Smooth muscle cell (in vitro differentiated cells): ENCODE results near the gene ATAD5. TPM values are rescaled to one million over a fixed set of nuclear protein-coding genes. Genes with fewer than 3 reads are reported as not detected.

Experiments
- DNase-seq: peaks from one replicate; lab custom pipeline; 2025; ENCODE audit not compliant: unreplicated experiment; lab: John Stamatoyannopoulos, UW
- H2AFZ ChIP-seq: fragments of 200-600 bp; sonication (generic); 2 replicates; pipeline ENCODE4 v1.6.0; 2016; ENCODE audit warnings: antibody characterized with exemption, low read depth, mild to moderate bottlenecking
- H3F3A ChIP-seq: fragments of 200-600 bp; sonication (generic); 2 replicates; pipeline ENCODE4 v1.6.0; 2017; ENCODE audit warnings: antibody characterized with exemption, low read depth
- H3K27ac ChIP-seq: fragments of 200-600 bp; sonication (generic); 2 replicates; pipeline ENCODE4 v1.5.1; 2016; ENCODE audit warnings: low read depth, mild to moderate bottlenecking
- H3K27me3 ChIP-seq: fragments of 200-600 bp; sonication (generic); 2 replicates; pipeline ENCODE4 v1.6.1; 2016; ENCODE audit warnings: low read depth, mild to moderate bottlenecking
- H3K36me3 ChIP-seq: fragments of 200-600 bp; sonication (generic); 2 replicates; pipeline ENCODE4 v1.5.1; 2016; ENCODE audit warnings: low read depth
- H3K4me1 ChIP-seq: fragments of 200-600 bp; sonication (generic); 2 replicates; pipeline ENCODE4 v1.5.1; 2016; ENCODE audit warnings: low read depth
- H3K4me2 ChIP-seq: fragments of 200-600 bp; sonication (generic); 2 replicates; pipeline ENCODE4 v1.6.0; 2016; ENCODE audit warnings: mild to moderate bottlenecking
- H3K4me3 ChIP-seq: fragments of 200-600 bp; sonication (generic); 2 replicates; pipeline ENCODE4 v1.5.1; 2016; ENCODE audit warnings: mild to moderate bottlenecking
- H3K79me2 ChIP-seq: fragments of 200-600 bp; sonication (generic); 2 replicates; pipeline ENCODE4 v1.6.0; 2016; ENCODE audit warnings: low read depth, mild to moderate bottlenecking
- H3K9ac ChIP-seq: fragments of 200-600 bp; sonication (generic); 2 replicates; pipeline ENCODE4 v1.6.0; 2016; ENCODE audit warnings: low read depth
- H3K9me3 ChIP-seq: fragments of 200-600 bp; sonication (generic); replicated peaks from 2 replicates; pipeline ENCODE4 v1.5.1; 2016; ENCODE audit warnings: low read depth
- H4K20me1 ChIP-seq: fragments of 200-600 bp; sonication (generic); 2 replicates; pipeline ENCODE4 v1.6.0; 2016; ENCODE audit warnings: low read depth
- WGBS: methylation state at CpG from one replicate; pipeline ENCODE4 v1.1.7; 2016; ENCODE audit warnings: low lambda C conversion rate; 5-methylcytosine and 5-hydroxymethylcytosine counted together
- polyA plus RNA-seq: library from polyadenylated mRNA; unstranded; fragments of >200 nt; fragmentation: Nextera tagmentation; extraction: Ambion mirVana; gene quantifications from 2 replicates; pipeline ENCODE4 v1.2.1, GENCODE V29; 2016
- total RNA-seq: library from RNA; depleted of rRNA; stranded (reverse); fragments of >200 nt; gene quantifications from 2 replicates; pipeline ENCODE4 v1.2.3, GENCODE V29; 2014
- TF ChIP-seq, protein P1 (sequence below): fragments of 200-600 bp; sonication (generic); IDR thresholded peaks from 2 replicates; pipeline ENCODE4 v1.5.1; 2017; ENCODE audit warnings: borderline replicate concordance, mild to moderate bottlenecking, antibody characterized with exemption; ENCODE audit not compliant: insufficient read depth, poor library complexity, severe bottlenecking

ATAD5 gene, protein sequence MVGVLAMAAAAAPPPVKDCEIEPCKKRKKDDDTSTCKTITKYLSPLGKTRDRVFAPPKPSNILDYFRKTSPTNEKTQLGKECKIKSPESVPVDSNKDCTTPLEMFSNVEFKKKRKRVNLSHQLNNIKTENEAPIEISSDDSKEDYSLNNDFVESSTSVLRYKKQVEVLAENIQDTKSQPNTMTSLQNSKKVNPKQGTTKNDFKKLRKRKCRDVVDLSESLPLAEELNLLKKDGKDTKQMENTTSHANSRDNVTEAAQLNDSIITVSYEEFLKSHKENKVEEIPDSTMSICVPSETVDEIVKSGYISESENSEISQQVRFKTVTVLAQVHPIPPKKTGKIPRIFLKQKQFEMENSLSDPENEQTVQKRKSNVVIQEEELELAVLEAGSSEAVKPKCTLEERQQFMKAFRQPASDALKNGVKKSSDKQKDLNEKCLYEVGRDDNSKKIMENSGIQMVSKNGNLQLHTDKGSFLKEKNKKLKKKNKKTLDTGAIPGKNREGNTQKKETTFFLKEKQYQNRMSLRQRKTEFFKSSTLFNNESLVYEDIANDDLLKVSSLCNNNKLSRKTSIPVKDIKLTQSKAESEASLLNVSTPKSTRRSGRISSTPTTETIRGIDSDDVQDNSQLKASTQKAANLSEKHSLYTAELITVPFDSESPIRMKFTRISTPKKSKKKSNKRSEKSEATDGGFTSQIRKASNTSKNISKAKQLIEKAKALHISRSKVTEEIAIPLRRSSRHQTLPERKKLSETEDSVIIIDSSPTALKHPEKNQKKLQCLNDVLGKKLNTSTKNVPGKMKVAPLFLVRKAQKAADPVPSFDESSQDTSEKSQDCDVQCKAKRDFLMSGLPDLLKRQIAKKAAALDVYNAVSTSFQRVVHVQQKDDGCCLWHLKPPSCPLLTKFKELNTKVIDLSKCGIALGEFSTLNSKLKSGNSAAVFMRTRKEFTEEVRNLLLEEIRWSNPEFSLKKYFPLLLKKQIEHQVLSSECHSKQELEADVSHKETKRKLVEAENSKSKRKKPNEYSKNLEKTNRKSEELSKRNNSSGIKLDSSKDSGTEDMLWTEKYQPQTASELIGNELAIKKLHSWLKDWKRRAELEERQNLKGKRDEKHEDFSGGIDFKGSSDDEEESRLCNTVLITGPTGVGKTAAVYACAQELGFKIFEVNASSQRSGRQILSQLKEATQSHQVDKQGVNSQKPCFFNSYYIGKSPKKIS (N-terminal part only)
- 3.5 and 4.7 TPM in 2 replicates for total RNA-seq
- 2.1 and 2.6 TPM in 2 replicates for polyA plus RNA-seq

- no peak within 1 kb of the TSS for H3K27ac ChIP-seq
- WGBS: 1% methylated on average over 59 of the region's 59 CpGs
These were observed at the start of gene ATAD5 for GRCh38 chr17:30831663-30832437. Gene ATAD5, plus strand, starts transcription at chr17:30831966. Its CDS starts 382 bp downstream, at chr17:30832348.

GRCh38 chr17:30782206-30782605, 49.6 kb upstream of the ATAD5 start:
- no peak for DNase-seq
- Histone ChIP-seq H3K79me2 (no peaks in the 10 kb centered on the region), H3K4me1 (no peaks in the 10 kb centered on the region), H3K9me3 (no peaks in the 10 kb centered on the region), H3K4me2 (no peak overlapping the region), H3K4me3 (no peak overlapping the region), H3K27me3 (no peaks in the 10 kb centered on the region), H2AFZ (no peak overlapping the region), H3K27ac (peak overlapping the region; percentile 24), H3K36me3 (peaks cover 4% of the 10 kb centered on the region), H4K20me1 (no peaks in the 10 kb centered on the region), H3F3A (peaks cover 6% of the 10 kb centered on the region), H3K9ac (no peak overlapping the region)
- 95% methylated on average over 2 of the region's 2 CpGs for WGBS
- TF ChIP-seq, protein P1, sequence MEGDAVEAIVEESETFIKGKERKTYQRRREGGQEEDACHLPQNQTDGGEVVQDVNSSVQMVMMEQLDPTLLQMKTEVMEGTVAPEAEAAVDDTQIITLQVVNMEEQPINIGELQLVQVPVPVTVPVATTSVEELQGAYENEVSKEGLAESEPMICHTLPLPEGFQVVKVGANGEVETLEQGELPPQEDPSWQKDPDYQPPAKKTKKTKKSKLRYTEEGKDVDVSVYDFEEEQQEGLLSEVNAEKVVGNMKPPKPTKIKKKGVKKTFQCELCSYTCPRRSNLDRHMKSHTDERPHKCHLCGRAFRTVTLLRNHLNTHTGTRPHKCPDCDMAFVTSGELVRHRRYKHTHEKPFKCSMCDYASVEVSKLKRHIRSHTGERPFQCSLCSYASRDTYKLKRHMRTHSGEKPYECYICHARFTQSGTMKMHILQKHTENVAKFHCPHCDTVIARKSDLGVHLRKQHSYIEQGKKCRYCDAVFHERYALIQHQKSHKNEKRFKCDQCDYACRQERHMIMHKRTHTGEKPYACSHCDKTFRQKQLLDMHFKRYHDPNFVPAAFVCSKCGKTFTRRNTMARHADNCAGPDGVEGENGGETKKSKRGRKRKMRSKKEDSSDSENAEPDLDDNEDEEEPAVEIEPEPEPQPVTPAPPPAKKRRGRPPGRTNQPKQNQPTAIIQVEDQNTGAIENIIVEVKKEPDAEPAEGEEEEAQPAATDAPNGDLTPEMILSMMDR: no peak

More at GRCh38 chr17:30831663-30832437, at the start of gene ATAD5:
- Histone ChIP-seq H3K9ac (peak within 1 kb of the TSS; percentile 79), H3K27me3 (no peaks in the 10 kb centered on the region), H3K36me3 (no peaks in the 10 kb centered on the region), H3K4me3 (peak within 1 kb of the TSS; percentile 80), H3K79me2 (peaks cover 15% of the 10 kb centered on the region), H2AFZ (peak within 1 kb of the TSS; percentile 99), H3F3A (no peaks in the 10 kb centered on the region), H3K4me1 (peaks cover 14% of the 10 kb centered on the region), H3K9me3 (no peaks in the 10 kb centered on the region), H3K4me2 (peak within 1 kb of the TSS; percentile 92), H4K20me1 (no peaks in the 10 kb centered on the region)
- TF ChIP-seq, protein P1: no peak
- peak; percentile 41 for DNase-seq

- WGBS: 99% methylated on average over 2 of the region's 2 CpGs
These were observed 42.8 kb upstream of the ATAD5 start for GRCh38 chr17:30788918-30789317.

More at GRCh38 chr17:30788918-30789317, 42.8 kb upstream of the ATAD5 start:
- Histone ChIP-seq H3K27ac (no peak overlapping the region), H3K9me3 (no peaks in the 10 kb centered on the region), H3K9ac (no peak overlapping the region), H4K20me1 (no peaks in the 10 kb centered on the region), H3K27me3 (no peaks in the 10 kb centered on the region), H3K36me3 (no peaks in the 10 kb centered on the region), H3K4me2 (no peak overlapping the region), H3K4me3 (no peak overlapping the region), H3F3A (peaks cover 11% of the 10 kb centered on the region), H3K4me1 (no peaks in the 10 kb centered on the region), H3K79me2 (no peaks in the 10 kb centered on the region), H2AFZ (no peak overlapping the region)
- TF ChIP-seq, protein P1: no peak
- no peak for DNase-seq
